NCI-H2081 (cell line): Measurements from ENCODE around the gene SOCS1.

Experiments
- DNase-seq, 2 experiments: peaks; one replicate each; lab custom pipeline; 2025; lab: John Stamatoyannopoulos, UW

The SOCS1 gene

GRCh38 chr16:11285842-11286241, 29.8 kb upstream of the SOCS1 start:
- DNase-seq: no peak

- no peak for DNase-seq
Observed at GRCh38 chr16:11283820-11284248, 27.8 kb upstream of the SOCS1 start.

- DNase-seq: no peak
Observed at GRCh38 chr16:11280616-11281522, 24.9 kb upstream of the SOCS1 start, which contains the start of gene PRM1. Gene PRM1, minus strand, starts transcription at chr16:11281330. Its CDS starts 92 bp downstream, at chr16:11281238.

- no peak for DNase-seq
Observed at GRCh38 chr16:11278681-11279628, 23.0 kb upstream of the SOCS1 start.

- DNase-seq: no peak
Observed at GRCh38 chr16:11277607-11278337, 21.8 kb upstream of the SOCS1 start.

- no peak for DNase-seq
Observed at GRCh38 chr16:11276896-11277593, 21.0 kb upstream of the SOCS1 start.

DNA sequence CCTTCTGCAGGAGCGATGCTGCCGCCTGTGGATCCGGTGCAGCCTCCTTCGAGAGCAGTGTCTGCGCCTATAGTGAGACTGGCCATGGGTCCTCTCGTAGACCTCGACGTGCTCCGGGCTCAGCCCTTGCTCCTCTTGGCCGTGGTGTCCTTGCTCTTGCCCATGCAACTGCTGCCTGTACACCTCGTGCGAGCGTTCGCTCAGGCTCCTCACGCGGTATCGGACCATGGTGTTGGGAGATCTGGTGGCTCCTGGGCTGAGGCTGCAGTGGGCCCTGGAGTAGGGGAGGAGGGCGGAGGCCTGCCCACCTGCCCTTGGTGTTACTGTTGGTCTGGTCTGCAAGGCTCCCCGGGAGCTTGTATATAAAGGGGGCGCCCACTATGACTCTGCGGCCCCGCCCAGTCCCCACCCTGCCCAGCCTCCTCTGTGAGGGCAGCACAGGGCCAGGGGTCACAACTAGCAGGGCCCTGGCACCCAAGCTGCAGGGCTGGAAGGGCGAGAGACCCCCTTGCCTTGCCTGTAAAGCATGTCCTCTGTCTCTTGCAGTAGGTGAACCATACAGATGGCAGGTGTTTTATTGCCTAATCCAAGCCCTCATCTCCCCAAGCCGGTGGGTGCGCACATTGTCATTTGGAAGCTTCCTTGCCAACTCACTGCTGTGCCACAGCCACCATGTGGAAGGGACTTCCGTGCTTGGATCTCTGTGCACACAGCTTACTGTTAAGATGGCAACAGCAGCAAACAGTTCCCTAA, 20.3 kb upstream of the SOCS1 start, which contains the start of gene PRM2:
PRM2 (minus strand) TSS at position 338 of the 753 bp plus-strand sequence; CDS start at position 228, 110 bp downstream.
- DNase-seq: no peak

GRCh38 chr16:11274964-11275363, 19.0 kb upstream of the SOCS1 start:
- no peak for DNase-seq

GRCh38 chr16:11273721-11274324, 17.8 kb upstream of the SOCS1 start:
- no peak for DNase-seq

GRCh38 chr16:11272921-11273720, 17.1 kb upstream of the SOCS1 start, which contains the start of gene PRM3:
Gene PRM3, minus strand, starts transcription at chr16:11273629. Its CDS starts 34 bp downstream, at chr16:11273595.
- no peak for DNase-seq

GRCh38 chr16:11272484-11272883, 16.5 kb upstream of the SOCS1 start:
- DNase-seq: no peak

GRCh38 chr16:11271610-11272009, 15.6 kb upstream of the SOCS1 start:
- no peak for DNase-seq

- DNase-seq: no peak
Observed at GRCh38 chr16:11270602-11271162, 14.7 kb upstream of the SOCS1 start.

GRCh38 chr16:11268921-11269375, 12.9 kb upstream of the SOCS1 start, which contains the start of gene TNP2:
Gene TNP2, minus strand, starts transcription at chr16:11269325. Its CDS starts 63 bp downstream, at chr16:11269262.
- no peak for DNase-seq

- no peak for DNase-seq
Observed at GRCh38 chr16:11265124-11265523, 9.1 kb upstream of the SOCS1 start.

DNA sequence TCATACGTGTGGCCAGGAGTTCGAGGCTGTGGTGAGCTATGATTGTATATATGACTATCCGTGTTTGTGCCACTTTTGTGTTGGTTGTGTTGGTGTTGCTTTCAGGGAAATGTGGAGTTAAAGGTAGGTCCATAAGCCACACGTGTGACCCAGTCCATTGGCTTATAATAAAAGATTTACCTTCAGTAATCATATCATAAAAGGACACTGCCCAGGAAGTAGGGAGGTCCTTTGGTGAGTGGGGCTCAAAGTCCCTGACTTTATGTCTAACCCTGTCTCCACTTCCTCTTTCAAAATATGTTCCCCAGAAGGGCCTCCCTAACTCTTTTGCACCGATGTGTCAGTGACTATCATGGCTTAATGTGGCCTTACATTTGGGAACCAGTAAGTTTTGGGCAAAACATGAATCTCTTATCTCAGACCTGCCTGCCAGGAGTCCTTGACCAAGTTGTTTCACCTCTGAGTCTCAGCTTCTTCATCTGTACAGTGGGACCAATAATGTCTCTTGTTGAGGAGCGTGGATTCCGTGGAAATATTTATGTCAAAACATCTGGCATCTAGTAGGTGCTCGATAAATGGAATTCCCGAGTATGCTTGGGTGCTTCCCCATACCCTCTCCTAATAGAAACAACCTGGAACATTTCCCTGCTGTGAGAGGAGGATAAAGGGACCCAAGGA, 8.3 kb upstream of the SOCS1 start:
- DNase-seq: no peak

DNA sequence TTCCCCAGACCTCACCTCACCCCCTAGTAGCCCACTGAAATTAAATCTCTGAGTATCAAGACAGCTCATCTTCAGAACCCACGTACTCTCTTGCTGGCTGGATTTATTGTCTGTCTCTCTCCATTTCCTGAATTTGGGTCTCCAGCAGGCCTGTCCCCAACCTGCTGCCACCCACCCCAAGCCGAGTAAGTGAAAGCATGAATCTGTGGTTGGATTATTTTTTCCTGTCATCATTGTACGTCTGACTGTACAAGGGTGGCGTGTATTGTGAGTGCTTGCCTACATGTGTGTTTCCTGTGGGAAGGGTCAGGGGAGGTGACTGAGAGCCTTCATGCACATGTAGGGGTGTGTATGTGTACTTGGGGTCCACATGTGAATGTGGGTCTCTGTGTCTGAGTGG, 7.7 kb upstream of the SOCS1 start:
- no peak for DNase-seq

DNA sequence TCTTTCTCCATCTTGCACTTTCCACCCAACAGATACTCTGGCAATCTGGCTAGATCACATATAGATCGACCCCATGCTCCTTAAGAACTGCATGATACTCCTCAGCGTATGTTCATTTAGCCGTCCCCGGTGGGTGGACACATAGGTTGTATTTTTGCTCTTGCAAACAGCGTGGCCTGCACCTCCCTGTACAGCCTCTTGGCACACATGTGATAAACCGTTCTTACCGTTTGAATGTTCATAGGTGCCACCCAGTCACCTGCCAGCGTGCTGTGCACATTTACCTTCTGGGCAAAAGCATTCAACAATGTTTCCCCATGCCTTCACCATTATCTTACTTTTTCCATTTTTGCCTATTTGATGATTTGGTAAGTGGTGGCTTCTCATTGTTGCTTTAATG, 6.9 kb upstream of the SOCS1 start:
- DNase-seq: no peak
